Activated T-helper 2 cell treated with anti-CD3 and anti-CD28 coated beads, Interferon-gamma antibody, Interleukin-2, Interleukin-4, amounts not matched to agents 10 μg/mL and 5 μg/mL and 100 μg/mL, durations not matched to agents 14 hours and 24 hours and 36 hours (primary cell): ENCODE data around the gene FXYD3. TPM values are rescaled to one million over a fixed set of nuclear protein-coding genes. Genes with fewer than 3 reads are reported as not detected.

Experiments used
- DNase-seq: peaks from one replicate; pipeline ENCODE4 v3.0.0; 2021; ENCODE audit warnings: low spot score
- H3K27ac Mint-ChIP-seq: one replicate; pipeline ENCODE4 v1.8.0; 2021; ENCODE audit warnings: mixed read lengths
- H3K27me3 Mint-ChIP-seq: one replicate; pipeline ENCODE4 v1.8.0; 2021; ENCODE audit warnings: low read depth, mixed read lengths
- H3K36me3 Mint-ChIP-seq: one replicate; pipeline ENCODE4 v1.8.0; 2021; ENCODE audit warnings: low read depth, mixed read lengths
- H3K4me1 Mint-ChIP-seq: one replicate; pipeline ENCODE4 v1.8.0; 2021; ENCODE audit warnings: low read depth, mixed read lengths
- H3K4me3 Mint-ChIP-seq: one replicate; pipeline ENCODE4 v1.8.0; 2021; ENCODE audit warnings: low read depth, mild to moderate bottlenecking, moderate library complexity, mixed read lengths
- H3K9me3 Mint-ChIP-seq: one replicate; pipeline ENCODE4 v1.8.0; 2021; ENCODE audit warnings: mixed read lengths
- intact Hi-C: fragments of 100-400 bp; cut with micrococcal nuclease; formaldehyde crosslinking; loops from one replicate; pipeline ENCODE4 v1.15.1; 2023
- total RNA-seq: library from RNA; stranded (reverse); gene quantifications from 2 replicates; pipeline ENCODE4 v1.2.3, GENCODE V29; 2022

Gene FXYD3
- total RNA-seq, 1 donor from 2014 or later, result not detected

GRCh38 chr19:35104361-35104760, 11.3 kb upstream of the FXYD3 start:
- peaks cover 7% of the 10 kb centered on the region for H3K9me3 Mint-ChIP-seq
- H3K4me3 Mint-ChIP-seq, result no peak overlapping the region
- no peak overlapping the region for H3K27ac Mint-ChIP-seq
- H3K27me3 Mint-ChIP-seq, result peaks cover 3% of the 10 kb centered on the region
- intact Hi-C loops, result no loop called here
- no peak for DNase-seq
- H3K36me3 Mint-ChIP-seq, result no peaks in the 10 kb centered on the region
- peaks cover 10% of the 10 kb centered on the region for H3K4me1 Mint-ChIP-seq

- Mint-ChIP-seq H3K4me1 (peaks cover 10% of the 10 kb centered on the region), H3K36me3 (no peaks in the 10 kb centered on the region), H3K4me3 (no peak overlapping the region), H3K9me3 (peaks cover 7% of the 10 kb centered on the region), H3K27ac (no peak overlapping the region), H3K27me3 (peaks cover 3% of the 10 kb centered on the region)
- no peak for DNase-seq
- intact Hi-C loops, result no loop called here
These were observed 10.6 kb upstream of the FXYD3 start for GRCh38 chr19:35105047-35105410.

GRCh38 chr19:35105411-35106290, 10.0 kb upstream of the FXYD3 start:
- peaks cover 10% of the 10 kb centered on the region for H3K4me1 Mint-ChIP-seq
- intact Hi-C loops, result no loop called here
- no peak overlapping the region for H3K4me3 Mint-ChIP-seq
- DNase-seq, result no peak
- no peaks in the 10 kb centered on the region for H3K36me3 Mint-ChIP-seq
- H3K27me3 Mint-ChIP-seq, result peaks cover 3% of the 10 kb centered on the region
- peaks cover 7% of the 10 kb centered on the region for H3K9me3 Mint-ChIP-seq
- peak overlapping the region; percentile 13 for H3K27ac Mint-ChIP-seq

GRCh38 chr19:35106291-35106583, 9.4 kb upstream of the FXYD3 start:
- no peaks in the 10 kb centered on the region for H3K36me3 Mint-ChIP-seq
- H3K9me3 Mint-ChIP-seq, result peaks cover 7% of the 10 kb centered on the region
- peak overlapping the region; percentile 13 for H3K27ac Mint-ChIP-seq
- H3K4me3 Mint-ChIP-seq, result no peak overlapping the region
- DNase-seq, result no peak
- H3K27me3 Mint-ChIP-seq, result peaks cover 3% of the 10 kb centered on the region
- intact Hi-C loops, result no loop called here
- H3K4me1 Mint-ChIP-seq, result peaks cover 10% of the 10 kb centered on the region

- Mint-ChIP-seq H3K4me1 (peaks cover 10% of the 10 kb centered on the region), H3K36me3 (no peaks in the 10 kb centered on the region), H3K27ac (no peak overlapping the region)
These were observed 8.6 kb upstream of the FXYD3 start for GRCh38 chr19:35106898-35107541.

GRCh38 chr19:35107545-35107944, 8.1 kb upstream of the FXYD3 start:
- intact Hi-C loops, result no loop called here
- Mint-ChIP-seq H3K4me3 (no peak overlapping the region), H3K4me1 (peaks cover 10% of the 10 kb centered on the region), H3K9me3 (peaks cover 7% of the 10 kb centered on the region), H3K36me3 (no peaks in the 10 kb centered on the region), H3K27ac (no peak overlapping the region), H3K27me3 (peaks cover 3% of the 10 kb centered on the region)
- DNase-seq, result no peak

More at GRCh38 chr19:35106898-35107541, 8.6 kb upstream of the FXYD3 start:
- intact Hi-C loops, result no loop called here
- peaks cover 3% of the 10 kb centered on the region for H3K27me3 Mint-ChIP-seq
- no peak for DNase-seq
- H3K4me3 Mint-ChIP-seq, result no peak overlapping the region
- peaks cover 7% of the 10 kb centered on the region for H3K9me3 Mint-ChIP-seq

GRCh38 chr19:35108730-35109129, 6.9 kb upstream of the FXYD3 start:
- Mint-ChIP-seq H3K27me3 (peaks cover 3% of the 10 kb centered on the region), H3K9me3 (peaks cover 7% of the 10 kb centered on the region), H3K27ac (no peak overlapping the region), H3K4me3 (no peak overlapping the region), H3K36me3 (no peaks in the 10 kb centered on the region), H3K4me1 (peaks cover 10% of the 10 kb centered on the region)
- intact Hi-C loops, result no loop called here
- no peak for DNase-seq

GRCh38 chr19:35109395-35110112, 6.1 kb upstream of the FXYD3 start:
- intact Hi-C loops, result no loop called here
- no peak overlapping the region for H3K27ac Mint-ChIP-seq
- H3K9me3 Mint-ChIP-seq, result peaks cover 7% of the 10 kb centered on the region

GRCh38 chr19:35110974-35111373, 4.6 kb upstream of the FXYD3 start:
- Mint-ChIP-seq H3K9me3 (peaks cover 7% of the 10 kb centered on the region), H3K27me3 (peaks cover 3% of the 10 kb centered on the region), H3K4me1 (peaks cover 13% of the 10 kb centered on the region), H3K36me3 (no peaks in the 10 kb centered on the region), H3K27ac (no peak overlapping the region), H3K4me3 (no peak overlapping the region)
- DNase-seq, result no peak
- intact Hi-C loops, result no loop called here

More at GRCh38 chr19:35109395-35110112, 6.1 kb upstream of the FXYD3 start:
- no peak for DNase-seq
- no peak overlapping the region for H3K4me3 Mint-ChIP-seq
- no peaks in the 10 kb centered on the region for H3K36me3 Mint-ChIP-seq
- peaks cover 3% of the 10 kb centered on the region for H3K27me3 Mint-ChIP-seq
- H3K4me1 Mint-ChIP-seq, result peaks cover 11% of the 10 kb centered on the region

GRCh38 chr19:35112995-35113688, 2.5 kb upstream of the FXYD3 start:
- intact Hi-C loops, result no loop called here
- DNase-seq, result no peak
- no peaks in the 10 kb centered on the region for H3K9me3 Mint-ChIP-seq
- H3K27me3 Mint-ChIP-seq, result peaks cover 3% of the 10 kb centered on the region
- H3K4me1 Mint-ChIP-seq, result peaks cover 4% of the 10 kb centered on the region
- no peak overlapping the region for H3K4me3 Mint-ChIP-seq
- H3K36me3 Mint-ChIP-seq, result no peaks in the 10 kb centered on the region
- no peak overlapping the region for H3K27ac Mint-ChIP-seq

- Mint-ChIP-seq H3K27me3 (no peaks in the 10 kb centered on the region), H3K4me3 (no peak overlapping the region), H3K9me3 (no peaks in the 10 kb centered on the region), H3K36me3 (no peaks in the 10 kb centered on the region), H3K27ac (no peak overlapping the region), H3K4me1 (peaks cover 4% of the 10 kb centered on the region)
- peak; percentile 40 for DNase-seq
- intact Hi-C loops, result loop anchor here (1.0 to 2.0 kb wide), 2 partner anchors 21 to 48 kb away; partner anchors contain the start of gene LGI4
These were observed 1.1 kb upstream of the FXYD3 start for GRCh38 chr19:35114353-35115176.
